Measurements from ENCODE around the gene COA7. TPM values are rescaled to one million over a fixed set of nuclear protein-coding genes. Genes with fewer than 3 reads are reported as not detected.
A peak's percentile ranks its signal among the peaks of the same experiment; 100 is the strongest.
"Not testable (repeated sequence)": the region's sequence is repeated elsewhere in the genome, so short reads cannot be mapped to it uniquely, and the experiment has no call there.

Gene COA7
- 11.9 and 12.6 TPM in 2 replicates for total RNA-seq (2014; rRNA removed; shearing (Covaris generic))

- DNase-seq (ENCODE audit: low read depth) = peak; percentile 93
These were observed at the start of gene COA7 for GRCh38 chr1:52697795-52698674. Gene COA7 (minus strand): TSS chr1:52698347. CDS start chr1:52698326, 21 bp downstream.

- no peak for DNase-seq (ENCODE audit: low read depth)
These were observed 49.3 kb upstream of the COA7 start for GRCh38 chr1:52747450-52747849.

GRCh38 chr1:52746189-52746588 lies 48.0 kb upstream of the COA7 start:
- DNase-seq (ENCODE audit: low read depth) = no peak

- no peak for DNase-seq (ENCODE audit: low read depth)
These were observed 43.1 kb upstream of the COA7 start for GRCh38 chr1:52741259-52741658.

- DNase-seq (ENCODE audit: low read depth) = no peak
These were observed 41.7 kb upstream of the COA7 start for GRCh38 chr1:52739699-52740467.

GRCh38 chr1:52738893-52739292 lies 40.7 kb upstream of the COA7 start:
- no peak for DNase-seq (ENCODE audit: low read depth)

- DNase-seq (ENCODE audit: low read depth) = no peak
These were observed 40.0 kb upstream of the COA7 start for GRCh38 chr1:52738148-52738547.

- not testable (repeated sequence) for DNase-seq (ENCODE audit: low read depth)
These were observed 37.2 kb upstream of the COA7 start for GRCh38 chr1:52735371-52735770.

- DNase-seq (ENCODE audit: low read depth) = no peak
These were observed 35.2 kb upstream of the COA7 start for GRCh38 chr1:52733368-52733767.

- no peak for DNase-seq (ENCODE audit: low read depth)
These were observed 30.0 kb upstream of the COA7 start for GRCh38 chr1:52727956-52728656.

GRCh38 chr1:52727114-52727586 lies 29.0 kb upstream of the COA7 start:
- DNase-seq (ENCODE audit: low read depth) = no peak

- peak; percentile 93 for DNase-seq (ENCODE audit: low read depth)
These were observed 28.3 kb upstream of the COA7 start, which contains the start of gene ZYG11B for GRCh38 chr1:52726265-52727113. Gene ZYG11B (plus strand): TSS chr1:52726453. CDS start chr1:52726654, 201 bp downstream.

- DNase-seq (ENCODE audit: low read depth) = no peak
These were observed 27.7 kb upstream of the COA7 start for GRCh38 chr1:52725903-52726264.

GRCh38 chr1:52723260-52723659 lies 25.1 kb upstream of the COA7 start:
- no peak for DNase-seq (ENCODE audit: low read depth)

GRCh38 chr1:52715296-52715695 lies 17.1 kb upstream of the COA7 start:
- not testable (repeated sequence) for DNase-seq (ENCODE audit: low read depth)

- DNase-seq (ENCODE audit: low read depth) = no peak
These were observed 15.4 kb upstream of the COA7 start for GRCh38 chr1:52713590-52713989.

GRCh38 chr1:52709016-52709415 lies 10.9 kb upstream of the COA7 start:
- no peak for DNase-seq (ENCODE audit: low read depth)

GRCh38 chr1:52707927-52708655 lies 9.9 kb upstream of the COA7 start:
- peak; percentile 39 for DNase-seq (ENCODE audit: low read depth)

- no peak for DNase-seq (ENCODE audit: low read depth)
These were observed 9.1 kb upstream of the COA7 start for GRCh38 chr1:52706941-52707926.

Data from Daoy (cell line).